Measurements from ENCODE around the gene SSB.

The SSB gene

DNA sequence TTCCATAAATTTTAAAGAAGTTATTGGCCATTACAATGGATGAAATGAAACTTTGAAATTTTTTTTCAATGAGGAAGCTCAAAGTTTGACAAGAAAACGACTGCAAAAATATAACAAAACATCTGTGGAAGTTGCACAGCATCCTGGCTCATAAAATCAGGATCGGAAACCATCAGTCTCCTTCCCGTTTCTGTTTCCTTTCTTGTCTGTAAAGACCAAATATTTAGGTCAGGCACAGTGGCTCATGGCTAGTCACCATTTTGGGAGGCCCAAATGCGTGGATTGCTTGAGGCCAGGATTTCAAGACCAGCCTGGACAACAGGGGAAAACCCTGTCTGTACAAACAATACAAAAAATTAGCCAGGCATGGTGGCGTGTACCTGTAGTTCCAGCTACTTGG lies 27.6 kb upstream of the SSB start:
- DNase-seq (ENCODE audit: low read depth) = no peak
- no peak overlapping the region for H3K4me3 ChIP-seq (ENCODE audit: low read depth, low read length)
- no peak for TF ChIP-seq CTCF (conservative IDR thresholded peaks at IDR 0.05; ENCODE audit: low read depth, low read length)

DNA sequence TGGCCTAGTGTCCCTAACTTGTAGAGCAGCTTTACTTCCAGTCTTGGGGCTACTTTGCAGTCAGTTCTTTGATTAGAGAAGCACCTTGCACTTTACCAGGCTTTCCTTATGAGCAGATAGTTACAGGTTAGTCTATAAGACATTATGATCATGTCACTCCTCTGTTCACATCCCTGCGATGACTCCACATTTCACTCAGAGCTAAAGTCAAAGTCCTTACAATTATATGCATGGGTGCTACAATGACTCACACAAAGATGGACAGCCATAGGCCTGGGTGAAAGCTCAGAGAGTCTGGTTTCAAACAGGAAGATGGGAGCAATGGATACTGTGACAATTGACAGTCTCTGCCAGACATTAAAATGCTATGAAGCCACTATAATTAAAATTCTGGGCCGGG lies 27.1 kb upstream of the SSB start:
- TF ChIP-seq CTCF (conservative IDR thresholded peaks at IDR 0.05; ENCODE audit: low read depth, low read length) = no peak
- H3K4me3 ChIP-seq (ENCODE audit: low read depth, low read length) = no peak overlapping the region
- DNase-seq (ENCODE audit: low read depth) = no peak

DNA sequence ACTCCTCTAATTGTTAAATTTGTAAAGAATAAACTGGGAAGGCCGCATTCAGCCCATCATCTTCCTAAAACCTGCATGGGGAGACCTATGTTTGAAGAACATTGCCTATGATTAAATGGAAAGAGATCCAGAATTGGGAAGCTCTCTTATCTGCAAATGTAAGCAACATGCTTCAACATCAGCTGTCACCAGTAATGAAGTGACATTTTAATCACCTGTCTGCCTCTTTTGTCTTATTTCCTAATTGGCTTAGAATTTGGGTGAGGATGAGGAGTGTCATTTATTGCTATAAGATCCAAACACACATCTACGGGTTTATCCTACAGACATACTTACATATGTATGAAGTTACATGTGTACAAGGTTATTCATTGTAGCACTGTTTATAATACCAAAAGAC lies 26.0 kb upstream of the SSB start:
- TF ChIP-seq CTCF (conservative IDR thresholded peaks at IDR 0.05; ENCODE audit: low read depth, low read length) = no peak
- no peak overlapping the region for H3K4me3 ChIP-seq (ENCODE audit: low read depth, low read length)
- DNase-seq (ENCODE audit: low read depth) = no peak

DNA sequence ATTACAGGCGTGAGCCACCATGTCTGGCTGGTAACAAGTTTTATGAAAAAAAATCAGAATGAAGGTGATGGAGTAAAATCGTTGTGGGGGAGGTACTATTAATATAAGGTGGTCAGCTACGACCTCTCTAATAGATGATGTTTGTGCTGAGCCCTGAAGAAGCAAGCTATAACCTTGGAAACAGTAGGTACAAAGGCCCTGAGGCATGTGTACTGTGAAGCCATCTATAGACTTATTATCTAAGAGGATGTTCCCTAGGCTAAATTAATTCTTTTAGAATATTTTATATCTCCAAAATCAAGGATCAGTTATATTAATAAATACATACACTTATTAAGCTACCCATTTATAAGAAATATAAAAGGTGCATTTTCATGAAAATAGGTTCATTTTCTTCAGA lies 23.3 kb upstream of the SSB start:
- no peak for DNase-seq (ENCODE audit: low read depth)
- H3K4me3 ChIP-seq (ENCODE audit: low read depth, low read length) = no peak overlapping the region
- TF ChIP-seq CTCF (conservative IDR thresholded peaks at IDR 0.05; ENCODE audit: low read depth, low read length) = no peak

- no peak overlapping the region for H3K4me3 ChIP-seq (ENCODE audit: low read depth, low read length)
- TF ChIP-seq CTCF (conservative IDR thresholded peaks at IDR 0.05; ENCODE audit: low read depth, low read length) = no peak
- DNase-seq (ENCODE audit: low read depth) = peak; percentile 44
These were observed 22.9 kb upstream of the SSB start for GRCh38 chr2:169775765-169776164.

DNA sequence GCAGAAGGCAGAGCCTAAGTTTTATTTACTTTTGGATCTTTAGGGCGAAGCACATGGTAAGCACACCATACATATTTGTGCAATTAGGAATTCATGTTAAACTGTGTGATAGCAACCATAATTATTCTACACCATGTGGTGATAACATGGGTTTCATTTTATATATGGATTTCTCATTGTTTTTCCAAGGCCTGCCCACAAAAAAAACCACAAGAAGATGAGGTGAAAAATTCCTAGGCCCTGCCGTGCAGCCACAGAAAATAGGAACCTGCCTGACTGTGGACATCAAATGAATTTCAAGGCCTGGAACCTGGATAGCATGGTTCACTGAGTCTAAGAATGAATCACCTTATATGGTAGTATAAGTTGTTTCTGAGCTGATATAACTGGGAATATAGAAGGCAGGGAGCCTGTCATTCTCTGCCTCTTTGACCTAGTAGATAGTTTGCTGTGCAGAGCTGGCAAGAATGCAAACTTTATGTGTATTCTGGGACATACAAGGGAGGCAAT lies 22.4 kb upstream of the SSB start:
- DNase-seq (ENCODE audit: low read depth) = peak; percentile 44
- H3K4me3 ChIP-seq (ENCODE audit: low read depth, low read length) = no peak overlapping the region
- TF ChIP-seq CTCF (conservative IDR thresholded peaks at IDR 0.05; ENCODE audit: low read depth, low read length) = no peak

- no peak for TF ChIP-seq CTCF (conservative IDR thresholded peaks at IDR 0.05; ENCODE audit: low read depth, low read length)
- H3K4me3 ChIP-seq (ENCODE audit: low read depth, low read length) = no peak overlapping the region
- no peak for DNase-seq (ENCODE audit: low read depth)
These were observed 20.2 kb upstream of the SSB start for GRCh38 chr2:169778446-169778845.

Data from choroid plexus epithelial cell (primary cell).